ENCODE measurements around the gene DBF4.
"Not testable (repeated sequence)": the region's sequence is repeated elsewhere in the genome, so short reads cannot be mapped to it uniquely, and the experiment has no call there.

- TF ChIP-seq ZBTB25 (CRISPR knock-in tag; IDR thresholded peaks at IDR 0.05); ZBTB49 (CRISPR knock-in tag; IDR thresholded peaks at IDR 0.05; ENCODE audit: borderline replicate concordance); EZH2 (conservative IDR thresholded peaks at IDR 0.05; ENCODE audit: low read depth, low read length); NR2C2 (CRISPR knock-in tag; IDR thresholded peaks at IDR 0.05; ENCODE audit: borderline replicate concordance); ZEB1 (IDR thresholded peaks at IDR 0.05; ENCODE audit: insufficient replicate concordance, low read depth); MYC (CRISPR knock-in tag; IDR thresholded peaks at IDR 0.05; ENCODE audit: borderline replicate concordance); ZBTB7B (CRISPR knock-in tag; IDR thresholded peaks at IDR 0.05); SUZ12 (IDR thresholded peaks at IDR 0.05; ENCODE audit: low read depth, low read length); FLYWCH1 (CRISPR knock-in tag; IDR thresholded peaks at IDR 0.05): not testable (repeated sequence)
Measured at GRCh38 chr7:87907136-87907906, 31.0 kb downstream of the DBF4 start.
